Nephron progenitor cell (in vitro differentiated cells): ENCODE results near the gene OOEP.

Experiments
- DNase-seq: peaks from one replicate; pipeline ENCODE4 v3.0.0; 2021
- H3K27ac Mint-ChIP-seq: 2 replicates; pipeline ENCODE4 v1.8.0; 2021; ENCODE audit warnings: mild to moderate bottlenecking, moderate library complexity, mixed read lengths
- H3K27me3 Mint-ChIP-seq: 2 replicates; pipeline ENCODE4 v1.8.0; 2021; ENCODE audit warnings: mild to moderate bottlenecking, low read depth, mixed read lengths; ENCODE audit not compliant: poor library complexity
- H3K36me3 Mint-ChIP-seq: 2 replicates; pipeline ENCODE4 v1.8.0; 2021; ENCODE audit warnings: low read depth, mixed read lengths
- H3K4me1 Mint-ChIP-seq: 2 replicates; pipeline ENCODE4 v1.8.0; 2021; ENCODE audit warnings: mixed read lengths
- H3K4me3 Mint-ChIP-seq: 2 replicates; pipeline ENCODE4 v1.8.0; 2021; ENCODE audit warnings: mild to moderate bottlenecking, moderate library complexity, mixed read lengths
- H3K9me3 Mint-ChIP-seq: 2 replicates; pipeline ENCODE4 v1.8.0; 2021; ENCODE audit warnings: mild to moderate bottlenecking, moderate library complexity, mixed read lengths
- CTCF ChIP-seq: fragments of 200-600 bp; sonication (generic); IDR thresholded peaks from 2 replicates; pipeline ENCODE4 v1.5.0; 2021; ENCODE audit warnings: antibody characterized with exemption

Gene OOEP

DNA sequence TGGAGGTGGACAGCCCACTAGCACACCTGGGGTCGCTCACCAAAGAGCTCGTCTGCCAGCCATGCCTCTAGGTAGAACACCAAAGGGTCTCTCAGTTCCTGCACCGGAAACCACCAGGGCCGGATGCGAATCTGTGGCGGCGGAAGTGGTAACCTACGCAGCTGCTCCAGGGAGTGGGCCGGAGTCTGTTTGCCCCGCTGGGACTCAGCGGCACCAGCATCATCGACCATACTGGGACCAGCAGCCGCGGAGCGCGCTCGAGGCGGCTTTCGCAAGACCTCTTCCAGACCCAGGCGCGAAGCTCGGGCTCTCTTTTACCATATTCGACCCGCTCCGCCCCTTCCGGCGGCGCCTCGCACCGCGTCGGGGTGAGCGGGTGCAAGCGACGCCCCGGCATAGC lies at the start of gene OOEP:
TSS of gene OOEP (minus strand) at position 335 of the 400 bp plus-strand sequence. CDS start at position 230, 105 bp downstream.
- no peak for DNase-seq
- TF ChIP-seq CTCF, result no peak
- no peak within 1 kb of the TSS for H3K4me3 Mint-ChIP-seq
- no peak within 1 kb of the TSS for H3K27ac Mint-ChIP-seq
- peaks cover 31% of the 10 kb centered on the region for H3K9me3 Mint-ChIP-seq
- no peaks in the 10 kb centered on the region for H3K4me1 Mint-ChIP-seq
- no peaks in the 10 kb centered on the region for H3K36me3 Mint-ChIP-seq
- peaks cover 4% of the 10 kb centered on the region for H3K27me3 Mint-ChIP-seq

DNA sequence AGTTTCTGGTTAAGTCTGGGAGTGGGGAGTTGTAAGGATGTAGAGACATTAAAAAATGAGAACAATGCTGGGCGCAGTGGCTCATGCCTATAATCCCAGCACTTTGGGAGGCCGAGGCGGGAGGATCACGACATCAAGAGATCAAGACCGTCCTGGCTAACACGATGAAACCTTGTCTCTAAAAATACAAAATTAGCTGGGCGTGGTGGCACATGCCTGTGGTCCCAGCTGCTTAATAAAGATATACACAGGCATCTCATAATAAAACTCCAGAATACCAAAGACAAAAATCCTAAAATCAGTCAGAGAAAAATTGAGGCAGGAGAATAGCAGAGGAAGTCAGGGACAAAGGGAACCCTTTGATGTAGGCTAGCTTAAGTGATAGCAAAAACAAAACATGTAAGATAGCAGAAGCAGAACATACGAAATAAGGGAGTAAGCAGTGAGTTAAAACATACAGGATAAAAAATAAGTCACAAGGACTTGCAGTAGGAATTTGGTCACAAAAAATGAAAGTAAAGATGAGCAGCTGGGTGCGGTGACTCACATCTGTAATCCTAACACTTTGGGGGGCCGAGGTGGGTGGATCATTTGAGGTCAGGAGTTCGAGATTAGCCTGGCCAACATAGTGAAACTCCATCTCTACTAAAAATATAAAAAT lies 48.5 kb upstream of the OOEP start:
- Mint-ChIP-seq H3K27me3 (peaks cover 4% of the 10 kb centered on the region), H3K9me3 (no peaks in the 10 kb centered on the region), H3K27ac (peak overlapping the region; percentile 5), H3K4me3 (no peak overlapping the region), H3K4me1 (no peaks in the 10 kb centered on the region), H3K36me3 (no peaks in the 10 kb centered on the region)
- DNase-seq, result no peak
- TF ChIP-seq CTCF, result no peak

- H3K36me3 Mint-ChIP-seq, result no peaks in the 10 kb centered on the region
- H3K27me3 Mint-ChIP-seq, result peaks cover 7% of the 10 kb centered on the region
- no peak for DNase-seq
- H3K4me3 Mint-ChIP-seq, result no peak overlapping the region
- H3K27ac Mint-ChIP-seq, result no peak overlapping the region
- H3K4me1 Mint-ChIP-seq, result no peaks in the 10 kb centered on the region
- H3K9me3 Mint-ChIP-seq, result no peaks in the 10 kb centered on the region
- no peak for TF ChIP-seq CTCF
These were observed 43.4 kb upstream of the OOEP start for GRCh38 chr6:73413102-73413501.

- Mint-ChIP-seq H3K27me3 (peaks cover 7% of the 10 kb centered on the region), H3K4me3 (no peak overlapping the region), H3K9me3 (no peaks in the 10 kb centered on the region), H3K4me1 (no peaks in the 10 kb centered on the region), H3K36me3 (no peaks in the 10 kb centered on the region), H3K27ac (no peak overlapping the region)
- DNase-seq, result no peak
- TF ChIP-seq CTCF, result no peak
These were observed 39.7 kb upstream of the OOEP start for GRCh38 chr6:73409395-73409794.

- Mint-ChIP-seq H3K4me3 (no peak overlapping the region), H3K9me3 (no peaks in the 10 kb centered on the region), H3K27me3 (no peaks in the 10 kb centered on the region), H3K27ac (no peak overlapping the region), H3K36me3 (no peaks in the 10 kb centered on the region), H3K4me1 (no peaks in the 10 kb centered on the region)
- DNase-seq, result no peak
- no peak for TF ChIP-seq CTCF
These were observed 31.0 kb upstream of the OOEP start for GRCh38 chr6:73400656-73401055.

DNA sequence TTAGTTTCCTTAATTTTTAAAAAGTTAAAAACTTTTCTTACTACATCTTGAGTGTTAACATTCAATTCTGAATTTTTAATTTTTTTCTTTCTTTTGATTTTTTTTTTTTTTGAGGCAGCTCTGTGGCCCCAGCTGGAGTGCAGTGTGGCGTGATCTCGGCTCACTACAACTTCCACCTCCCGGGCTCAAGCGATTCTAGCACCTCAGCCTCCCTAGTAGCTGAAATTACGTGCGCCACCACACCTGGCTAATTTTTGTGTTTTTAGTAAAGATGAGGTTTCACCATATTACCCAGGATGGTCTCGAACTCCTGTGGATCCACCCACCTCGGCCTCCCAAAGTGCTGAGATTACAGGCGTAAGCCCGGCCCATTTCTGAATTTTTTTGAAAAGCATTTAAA lies 26.2 kb upstream of the OOEP start:
- H3K4me3 Mint-ChIP-seq, result no peak overlapping the region
- no peaks in the 10 kb centered on the region for H3K27me3 Mint-ChIP-seq
- TF ChIP-seq CTCF, result no peak
- H3K27ac Mint-ChIP-seq, result no peak overlapping the region
- no peak for DNase-seq
- H3K4me1 Mint-ChIP-seq, result no peaks in the 10 kb centered on the region
- no peaks in the 10 kb centered on the region for H3K36me3 Mint-ChIP-seq
- peaks cover 7% of the 10 kb centered on the region for H3K9me3 Mint-ChIP-seq
